Measurements from ENCODE around the gene CALM3.

GRCh38 chr19:46621191-46622117 lies 20.3 kb downstream of the CALM3 start:
- peak; percentile 55 to 57 for TF ChIP-seq CTCF (conservative IDR thresholded peaks at IDR 0.05; ENCODE audit: low read depth in 2 of 2)
- no peak for TF ChIP-seq ETS1 (IDR thresholded peaks at IDR 0.05)
- no peak for TF ChIP-seq EZH2 (IDR thresholded peaks at IDR 0.05; ENCODE audit: low read depth, unreplicated experiment)
- no peak for TF ChIP-seq POLR2AphosphoS5 (IDR thresholded peaks at IDR 0.05; ENCODE audit: low read depth)
- no peak for TF ChIP-seq REST (IDR thresholded peaks at IDR 0.05; ENCODE audit: unreplicated experiment)
- TF ChIP-seq CREB1 (CRISPR knock-in tag; IDR thresholded peaks at IDR 0.05; ENCODE audit: low read depth), result no peak
- TF ChIP-seq EZH2phosphoT487 (IDR thresholded peaks at IDR 0.05; ENCODE audit: unreplicated experiment), result no peak
- no peak for TF ChIP-seq ZNF331 (CRISPR knock-in tag; IDR thresholded peaks at IDR 0.05; ENCODE audit: low read depth)
- no peak for TF ChIP-seq ZNF114 (CRISPR knock-in tag; IDR thresholded peaks at IDR 0.05)
- TF ChIP-seq STAT1 (IDR thresholded peaks at IDR 0.05; ENCODE audit: unreplicated experiment), result no peak
- no peak for TF ChIP-seq JUNB (IDR thresholded peaks at IDR 0.05; ENCODE audit: unreplicated experiment)
- TF ChIP-seq NANOG (IDR thresholded peaks at IDR 0.05; ENCODE audit: borderline replicate concordance), result no peak
- TF ChIP-seq ZNF462 (CRISPR knock-in tag; IDR thresholded peaks at IDR 0.05), result no peak

Measured in GM23338 (cell line).